PFSK-1 (cell line): ENCODE results near the gene PCMT1.

ENCODE experiments used
- FOXP2 ChIP-seq: optimal IDR thresholded peaks from 2 replicates; pipeline ENCODE3; 2011; ENCODE audit warnings: borderline replicate concordance, control low read depth, inconsistent platforms; ENCODE audit not compliant: insufficient read depth; ENCODE audit errors: extremely low read length, extremely low read depth
- POLR2AphosphoS5 ChIP-seq: IDR thresholded peaks from 2 replicates; pipeline ENCODE4 v1.6.1; 2012; ENCODE audit warnings: low read depth, mild to moderate bottlenecking, control low read depth, low read length, moderate library complexity
- SIN3A ChIP-seq: IDR thresholded peaks from 2 replicates; pipeline ENCODE4 v1.6.1; 2012; ENCODE audit warnings: mild to moderate bottlenecking, low read length, moderate library complexity, borderline replicate concordance; ENCODE audit not compliant: insufficient read depth
- TAF1 ChIP-seq: IDR thresholded peaks from 2 replicates; pipeline ENCODE4 v1.6.1; 2012; ENCODE audit warnings: low read length, control low read depth, borderline replicate concordance; ENCODE audit not compliant: insufficient read depth
- TF ChIP-seq, protein P1 (sequence below), 2 experiments: IDR thresholded peaks; 2 replicates each; pipeline versions ENCODE4 v1.6.1 to v1.8.0; 2011 to 2012; ENCODE audit warnings: low read depth in 2 of 2, low read length in 2 of 2, control low read depth in 1 of 2, inconsistent platforms in 1 of 2, mild to moderate bottlenecking in 1 of 2, moderate library complexity in 1 of 2; ENCODE audit not compliant: insufficient read depth in 1 of 2

DNA sequence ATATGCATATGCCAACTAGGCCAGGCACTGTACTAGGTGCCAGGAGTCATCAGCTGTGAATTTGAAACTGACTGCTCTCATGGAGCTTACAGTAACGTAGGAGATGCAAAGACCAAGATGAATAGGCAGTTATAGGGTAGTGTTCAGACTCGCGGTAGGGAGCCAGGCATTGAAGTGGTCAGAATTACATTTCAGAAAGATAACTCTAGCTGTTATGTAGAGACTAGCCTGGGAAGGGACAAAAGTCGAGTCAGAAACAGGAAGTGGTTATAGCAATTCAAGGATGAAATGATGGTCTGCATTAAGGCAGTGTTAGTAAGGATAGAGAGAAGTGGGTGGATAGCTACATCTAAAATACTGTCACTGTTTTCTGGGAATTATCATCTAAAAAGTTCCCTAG is 56.6 kb downstream of the PCMT1 start:
- no peak for TF ChIP-seq POLR2AphosphoS5
- TF ChIP-seq, protein P1, sequence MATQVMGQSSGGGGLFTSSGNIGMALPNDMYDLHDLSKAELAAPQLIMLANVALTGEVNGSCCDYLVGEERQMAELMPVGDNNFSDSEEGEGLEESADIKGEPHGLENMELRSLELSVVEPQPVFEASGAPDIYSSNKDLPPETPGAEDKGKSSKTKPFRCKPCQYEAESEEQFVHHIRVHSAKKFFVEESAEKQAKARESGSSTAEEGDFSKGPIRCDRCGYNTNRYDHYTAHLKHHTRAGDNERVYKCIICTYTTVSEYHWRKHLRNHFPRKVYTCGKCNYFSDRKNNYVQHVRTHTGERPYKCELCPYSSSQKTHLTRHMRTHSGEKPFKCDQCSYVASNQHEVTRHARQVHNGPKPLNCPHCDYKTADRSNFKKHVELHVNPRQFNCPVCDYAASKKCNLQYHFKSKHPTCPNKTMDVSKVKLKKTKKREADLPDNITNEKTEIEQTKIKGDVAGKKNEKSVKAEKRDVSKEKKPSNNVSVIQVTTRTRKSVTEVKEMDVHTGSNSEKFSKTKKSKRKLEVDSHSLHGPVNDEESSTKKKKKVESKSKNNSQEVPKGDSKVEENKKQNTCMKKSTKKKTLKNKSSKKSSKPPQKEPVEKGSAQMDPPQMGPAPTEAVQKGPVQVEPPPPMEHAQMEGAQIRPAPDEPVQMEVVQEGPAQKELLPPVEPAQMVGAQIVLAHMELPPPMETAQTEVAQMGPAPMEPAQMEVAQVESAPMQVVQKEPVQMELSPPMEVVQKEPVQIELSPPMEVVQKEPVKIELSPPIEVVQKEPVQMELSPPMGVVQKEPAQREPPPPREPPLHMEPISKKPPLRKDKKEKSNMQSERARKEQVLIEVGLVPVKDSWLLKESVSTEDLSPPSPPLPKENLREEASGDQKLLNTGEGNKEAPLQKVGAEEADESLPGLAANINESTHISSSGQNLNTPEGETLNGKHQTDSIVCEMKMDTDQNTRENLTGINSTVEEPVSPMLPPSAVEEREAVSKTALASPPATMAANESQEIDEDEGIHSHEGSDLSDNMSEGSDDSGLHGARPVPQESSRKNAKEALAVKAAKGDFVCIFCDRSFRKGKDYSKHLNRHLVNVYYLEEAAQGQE (IDR thresholded peaks at IDR 0.05; ENCODE audit: insufficient read depth in 1 of 2, low read depth in 2 of 2, low read length in 2 of 2): no peak
- no peak for TF ChIP-seq SIN3A
- no peak for TF ChIP-seq TAF1
- TF ChIP-seq FOXP2: no peak
